Measurements from ENCODE around the gene LHX6.

GRCh38 chr9:122204491-122204890 lies 24.3 kb downstream of the LHX6 start:
- TF ChIP-seq CTCF (conservative IDR thresholded peaks at IDR 0.05; ENCODE audit: low read depth, low read length) (no peak), MAFK (IDR thresholded peaks at IDR 0.05; ENCODE audit: low read depth, low read length) (no peak), POLR2A (IDR thresholded peaks at IDR 0.05; ENCODE audit: low read depth, low read length) (no peak), NFE2L2 (IDR thresholded peaks at IDR 0.05; ENCODE audit: low read depth, low read length) (no peak), USF2 (IDR thresholded peaks at IDR 0.05; ENCODE audit: low read depth, low read length) (no peak)
- TF ChIP-seq, protein P1, sequence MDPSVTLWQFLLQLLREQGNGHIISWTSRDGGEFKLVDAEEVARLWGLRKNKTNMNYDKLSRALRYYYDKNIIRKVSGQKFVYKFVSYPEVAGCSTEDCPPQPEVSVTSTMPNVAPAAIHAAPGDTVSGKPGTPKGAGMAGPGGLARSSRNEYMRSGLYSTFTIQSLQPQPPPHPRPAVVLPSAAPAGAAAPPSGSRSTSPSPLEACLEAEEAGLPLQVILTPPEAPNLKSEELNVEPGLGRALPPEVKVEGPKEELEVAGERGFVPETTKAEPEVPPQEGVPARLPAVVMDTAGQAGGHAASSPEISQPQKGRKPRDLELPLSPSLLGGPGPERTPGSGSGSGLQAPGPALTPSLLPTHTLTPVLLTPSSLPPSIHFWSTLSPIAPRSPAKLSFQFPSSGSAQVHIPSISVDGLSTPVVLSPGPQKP (IDR thresholded peaks at IDR 0.05; ENCODE audit: borderline replicate concordance, low read depth, low read length) = no peak
